MCF 10A (cell line): Measurements from ENCODE around the gene SIKE1. TPM values are rescaled to one million over a fixed set of nuclear protein-coding genes. Genes with fewer than 3 reads are reported as not detected.

Source experiments
- BruUV-seq: library from RNA; stranded (reverse); fragments of 400-500 nt; replicated peaks from 2 replicates; lab custom pipeline; 2021; lab: Mats Ljungman, UMichigan
- CTCF ChIA-PET: fragments of 300-600 bp; sonication (Branson Sonifier 250); formaldehyde crosslinking; extraction: SDS; loops from one replicate; lab custom pipeline; 2021; ENCODE audit warnings: antibody characterized with exemption, inconsistent platforms; lab: Yijun Ruan, JAX
- POLR2A ChIA-PET: fragments of 300-600, 350-650 bp; sonication (Branson Sonifier 250); formaldehyde crosslinking; extraction: SDS; loops from one replicate; lab custom pipeline; 2020; ENCODE audit warnings: antibody characterized with exemption, inconsistent platforms; lab: Yijun Ruan, JAX
- DNase-seq: peaks from one replicate; pipeline ENCODE4 v3.0.0-alpha.2; 2018; ENCODE audit not compliant: unreplicated experiment
- H3K27ac Mint-ChIP-seq: one replicate; pipeline ENCODE4 v1.8.0; 2022; ENCODE audit warnings: mild to moderate bottlenecking, low read depth, mixed read lengths; ENCODE audit not compliant: unreplicated experiment
- H3K27me3 Mint-ChIP-seq: one replicate; pipeline ENCODE4 v1.8.0; 2022; ENCODE audit warnings: mixed read lengths; ENCODE audit not compliant: insufficient read depth, unreplicated experiment
- H3K36me3 Mint-ChIP-seq: one replicate; pipeline ENCODE4 v1.8.0; 2022; ENCODE audit warnings: mild to moderate bottlenecking, moderate library complexity, mixed read lengths; ENCODE audit not compliant: insufficient read depth, unreplicated experiment
- H3K4me1 Mint-ChIP-seq: one replicate; pipeline ENCODE4 v1.8.0; 2022; ENCODE audit warnings: mixed read lengths; ENCODE audit not compliant: insufficient read depth, unreplicated experiment
- H3K4me3 Mint-ChIP-seq: one replicate; pipeline ENCODE4 v1.8.0; 2022; ENCODE audit warnings: mild to moderate bottlenecking, moderate library complexity, mixed read lengths; ENCODE audit not compliant: unreplicated experiment
- H3K9me3 Mint-ChIP-seq: one replicate; pipeline ENCODE4 v1.8.0; 2022; ENCODE audit warnings: mixed read lengths; ENCODE audit not compliant: unreplicated experiment
- CTCF ChIP-seq: fragments of 200-600 bp; IDR thresholded peaks from one replicate; pipeline ENCODE4 v1.8.0; 2022; ENCODE audit warnings: antibody characterized with exemption, mild to moderate bottlenecking; ENCODE audit not compliant: unreplicated experiment
- intact Hi-C: fragments of 100-400 bp; cut with micrococcal nuclease; formaldehyde crosslinking; loops from 2 replicates; pipeline ENCODE4 v1.14.1; 2022
- total RNA-seq: library from RNA; stranded (reverse); gene quantifications from 2 replicates; pipeline ENCODE4 v1.2.3, GENCODE V29; 2022

The SIKE1 gene
- total RNA-seq, 1 experiment from 2014 or later: 66.2 TPM

DNA sequence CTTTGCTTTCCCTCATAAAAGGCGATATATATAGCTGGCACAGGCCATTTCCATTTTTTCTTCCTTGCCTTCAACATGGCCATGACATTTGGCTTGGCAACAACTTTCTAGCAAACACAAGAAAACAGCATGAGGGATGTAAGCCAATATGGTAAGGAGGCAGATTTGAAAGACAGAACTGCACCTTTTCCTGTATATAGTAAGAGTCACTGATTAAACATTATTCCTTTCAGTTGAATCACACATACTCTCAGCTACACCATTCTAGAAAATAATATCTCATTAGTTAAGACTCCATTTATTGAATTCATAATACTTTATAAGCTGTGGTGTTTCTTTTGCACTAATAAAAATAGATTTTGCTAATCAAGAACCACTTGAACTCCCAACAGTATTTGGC lies 9.5 kb downstream of the SIKE1 start:
- POLR2A ChIA-PET: interaction anchor here (1.4 to 3.0 kb wide), 2 partner anchors 10 to 14 kb away, joined by 6 to 8 read pairs; partner anchors contain the start of genes CSDE1 and SIKE1
- CTCF ChIA-PET: no interaction called here
- H3K9me3 Mint-ChIP-seq: no peaks in the 10 kb centered on the region
- no peak overlapping the region for H3K4me3 Mint-ChIP-seq
- intact Hi-C loops: no loop called here
- peaks cover 49% of the 10 kb centered on the region for H3K36me3 Mint-ChIP-seq
- BruUV-seq: no TSS peak
- TF ChIP-seq CTCF: no peak
- no peak overlapping the region for H3K27ac Mint-ChIP-seq
- no peaks in the 10 kb centered on the region for H3K4me1 Mint-ChIP-seq
- no peak for DNase-seq
- no peaks in the 10 kb centered on the region for H3K27me3 Mint-ChIP-seq

- no peaks in the 10 kb centered on the region for H3K4me1 Mint-ChIP-seq
- no TSS peak for BruUV-seq
- H3K36me3 Mint-ChIP-seq: peaks cover 13% of the 10 kb centered on the region
- ChIA-PET CTCF (interaction anchor here (0.6 to 0.9 kb wide), 3 partner anchors 216 to 1192 kb away, joined by 3 read pairs; no protein-coding TSS in a partner anchor), POLR2A (no interaction called here)
- peak; percentile 16 for TF ChIP-seq CTCF
- DNase-seq: no peak
- H3K4me3 Mint-ChIP-seq: no peak overlapping the region
- H3K27me3 Mint-ChIP-seq: no peaks in the 10 kb centered on the region
- H3K9me3 Mint-ChIP-seq: no peaks in the 10 kb centered on the region
- no peak overlapping the region for H3K27ac Mint-ChIP-seq
- intact Hi-C loops: no loop called here
These were observed 15.8 kb downstream of the SIKE1 start for GRCh38 chr1:114764689-114765088.

GRCh38 chr1:114758256-114758832 lies 22.1 kb downstream of the SIKE1 start:
- ChIA-PET POLR2A (interaction anchor here (1.2 to 5.2 kb wide), 5 partner anchors 12 to 829 kb away, joined by 4 to 43 read pairs (median 16); partner anchors contain the start of genes DENND2C, HIPK1, NRAS and SIKE1), CTCF (interaction anchor here (0.6 to 0.9 kb wide), 2 partner anchors 13 to 219 kb away, joined by 4 to 8 read pairs; no protein-coding TSS in a partner anchor)
- intact Hi-C loops: no loop called here
- peak overlapping the region; percentile 100 for H3K27ac Mint-ChIP-seq
- H3K36me3 Mint-ChIP-seq: peaks cover 30% of the 10 kb centered on the region
- DNase-seq: peak; percentile 22
- peaks cover 28% of the 10 kb centered on the region for H3K4me1 Mint-ChIP-seq
- H3K4me3 Mint-ChIP-seq: peak overlapping the region; percentile 97
- no peaks in the 10 kb centered on the region for H3K9me3 Mint-ChIP-seq
- BruUV-seq: no TSS peak
- TF ChIP-seq CTCF: no peak
- no peaks in the 10 kb centered on the region for H3K27me3 Mint-ChIP-seq

GRCh38 chr1:114757455-114758255 lies 22.8 kb downstream of the SIKE1 start, which contains the start of gene CSDE1:
Gene CSDE1 (minus strand): TSS chr1:114757984. CDS start chr1:114739890, 18,094 bp downstream.
- Mint-ChIP-seq H3K9me3 (no peaks in the 10 kb centered on the region), H3K4me3 (peak within 1 kb of the TSS; percentile 97), H3K36me3 (peaks cover 30% of the 10 kb centered on the region), H3K27me3 (no peaks in the 10 kb centered on the region), H3K4me1 (peaks cover 29% of the 10 kb centered on the region), H3K27ac (peak within 1 kb of the TSS; percentile 100)
- DNase-seq: peak; percentile 98
- POLR2A ChIA-PET: interaction anchor here (0.8 to 5.2 kb wide), 14 partner anchors 9 to 829 kb away, joined by 3 to 43 read pairs (median 4); partner anchors contain the start of genes DENND2C, HIPK1, NRAS and SIKE1
- intact Hi-C loops: loop anchor here (2.0 kb wide), 1 partner anchor 41 kb away; the partner anchor contains the start of gene NRAS
- CTCF ChIA-PET: interaction anchor here (0.6 to 1.1 kb wide), 3 partner anchors 10 to 280 kb away, joined by 3 to 4 read pairs (median 4); no protein-coding TSS in a partner anchor
- TF ChIP-seq CTCF: no peak
- TSS peak; percentile 76 for BruUV-seq
